CD4-positive, alpha-beta memory T cell (primary cell): ENCODE measurements around the gene GPRC5B. TPM values are rescaled to one million over a fixed set of nuclear protein-coding genes. Genes with fewer than 3 reads are reported as not detected.

ENCODE experiments used
- CTCF ChIA-PET: fragments of 350-600 bp; sonication (Branson Sonifier 250); formaldehyde crosslinking; loops from one replicate; lab custom pipeline; 2021; ENCODE audit warnings: inconsistent platforms; ENCODE audit not compliant: partially characterized antibody; lab: Charles Lee
- POLR2A ChIA-PET: fragments of 350-600 bp; sonication (Branson Sonifier 250); formaldehyde crosslinking; loops from one replicate; lab custom pipeline; 2021; ENCODE audit not compliant: partially characterized antibody; lab: Charles Lee
- DNase-seq, 5 donors: peaks; one replicate each; pipeline versions ENCODE4 v3.0.0 to v3.0.0-alpha.2; 2020 to 2022; ENCODE audit warnings: mixed read lengths in 1 of 5
- H3K27ac ChIP-seq: one replicate; pipeline ENCODE4 v1.7.0; 2013; ENCODE audit warnings: low read depth, low read length
- H3K27me3 ChIP-seq: 2 replicates; pipeline ENCODE4 v1.7.0; 2013; ENCODE audit warnings: mild to moderate bottlenecking, low read length, moderate library complexity; ENCODE audit not compliant: insufficient read depth
- H3K36me3 ChIP-seq: 2 replicates; pipeline ENCODE4 v1.7.0; 2013; ENCODE audit warnings: mild to moderate bottlenecking, low read length, moderate library complexity; ENCODE audit not compliant: insufficient read depth
- H3K4me1 ChIP-seq: 2 replicates; pipeline ENCODE4 v1.7.0; 2013; ENCODE audit warnings: mild to moderate bottlenecking, low read length, moderate library complexity; ENCODE audit not compliant: insufficient read depth
- H3K4me3 ChIP-seq, 2 donors: one replicate each; pipeline ENCODE4 v1.7.0; 2013; ENCODE audit warnings: low read length in 2 of 2, mild to moderate bottlenecking in 1 of 2
- H3K9me3 ChIP-seq, 2 donors: one replicate each; pipeline ENCODE4 v1.7.0; 2013; ENCODE audit warnings: low read length in 2 of 2, control low read depth in 1 of 2; ENCODE audit not compliant: control insufficient read depth in 1 of 2
- H3K27ac Mint-ChIP-seq, 7 donors: one replicate each; pipeline ENCODE4 v1.8.0; 2020 to 2021; ENCODE audit warnings: mixed read lengths in 7 of 7, mild to moderate bottlenecking in 6 of 7, inconsistent platforms in 3 of 7, moderate library complexity in 3 of 7
- H3K27me3 Mint-ChIP-seq, 2 donors: one replicate each; pipeline ENCODE4 v1.8.0; 2020 to 2021; ENCODE audit warnings: mixed read lengths in 2 of 2
- H3K36me3 Mint-ChIP-seq, 2 donors: one replicate each; pipeline ENCODE4 v1.8.0; 2020 to 2021; ENCODE audit warnings: mixed read lengths in 2 of 2, inconsistent platforms in 1 of 2, mild to moderate bottlenecking in 1 of 2
- H3K4me1 Mint-ChIP-seq, 4 donors: one replicate each; pipeline ENCODE4 v1.8.0; 2020 to 2021; ENCODE audit warnings: mixed read lengths in 4 of 4, mild to moderate bottlenecking in 1 of 4
- H3K4me3 Mint-ChIP-seq, 8 donors: one replicate each; pipeline ENCODE4 v1.8.0; 2020 to 2021; ENCODE audit warnings: mixed read lengths in 8 of 8, mild to moderate bottlenecking in 7 of 8, moderate library complexity in 6 of 8, inconsistent platforms in 3 of 8
- H3K9me3 Mint-ChIP-seq, 8 donors: one replicate each; pipeline ENCODE4 v1.8.0; 2020 to 2021; ENCODE audit warnings: mixed read lengths in 8 of 8, mild to moderate bottlenecking in 5 of 8, inconsistent platforms in 3 of 8, moderate library complexity in 1 of 8
- intact Hi-C: fragments of 100-400 bp; cut with micrococcal nuclease; formaldehyde crosslinking; loops from one replicate; pipeline ENCODE4 v1.15.1; 2023
- polyA plus RNA-seq, 2 donors: library from polyadenylated mRNA; unstranded; fragments of 300-500 nt; fragmentation: Illumina TruSeq; gene quantifications; one replicate each; pipeline ENCODE4 v1.2.3, GENCODE V29; 2021
- total RNA-seq, 2 experiments: library from RNA; stranded (reverse); gene quantifications; one replicate each; pipeline ENCODE4 v1.2.3, GENCODE V29; 2021

Gene GPRC5B
- total and polyA plus RNA-seq, 4 experiments from 2014 or later: 1.7 to 2.4 TPM; not detected in 2

DNA sequence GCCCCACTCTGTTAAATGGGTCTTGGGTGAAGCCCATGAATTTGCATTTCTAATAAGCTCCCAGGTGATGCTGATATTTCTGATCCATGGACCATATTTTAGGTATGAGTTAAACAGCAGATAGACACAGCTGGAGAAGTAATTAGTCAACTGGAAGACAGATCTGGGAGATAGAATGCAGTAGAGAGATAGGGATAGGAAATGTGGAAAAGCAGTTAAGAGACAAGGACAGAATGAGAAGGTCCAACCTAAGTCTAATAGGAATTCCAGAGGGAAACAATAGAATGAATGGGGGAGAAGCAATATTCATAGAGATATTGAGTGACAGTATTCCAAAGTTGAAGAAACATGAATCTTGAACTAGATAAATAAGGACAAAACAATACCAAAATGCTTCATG lies 71.7 kb downstream of the GPRC5B start:
- Mint-ChIP-seq H3K4me3 (no peak overlapping the region), H3K36me3 (no peaks in the 10 kb centered on the region), H3K27ac (no peak overlapping the region), H3K27me3 (peaks cover 0 to 1% of the 10 kb centered on the region in 2 donors), H3K9me3 (peaks cover 0 to 14% (median 7%) of the 10 kb centered on the region in 8 donors), H3K4me1 (peaks cover 0 to 4% (median 0%) of the 10 kb centered on the region in 4 donors)
- H3K27ac ChIP-seq: no peak overlapping the region
- no peaks in the 10 kb centered on the region for H3K4me1 ChIP-seq
- H3K9me3 ChIP-seq: no peaks in the 10 kb centered on the region
- intact Hi-C loops: no loop called here
- H3K27me3 ChIP-seq: no peaks in the 10 kb centered on the region
- no peaks in the 10 kb centered on the region for H3K36me3 ChIP-seq
- ChIA-PET POLR2A (no interaction called here), CTCF (no interaction called here)
- H3K4me3 ChIP-seq: no peak overlapping the region
- no peak for DNase-seq

DNA sequence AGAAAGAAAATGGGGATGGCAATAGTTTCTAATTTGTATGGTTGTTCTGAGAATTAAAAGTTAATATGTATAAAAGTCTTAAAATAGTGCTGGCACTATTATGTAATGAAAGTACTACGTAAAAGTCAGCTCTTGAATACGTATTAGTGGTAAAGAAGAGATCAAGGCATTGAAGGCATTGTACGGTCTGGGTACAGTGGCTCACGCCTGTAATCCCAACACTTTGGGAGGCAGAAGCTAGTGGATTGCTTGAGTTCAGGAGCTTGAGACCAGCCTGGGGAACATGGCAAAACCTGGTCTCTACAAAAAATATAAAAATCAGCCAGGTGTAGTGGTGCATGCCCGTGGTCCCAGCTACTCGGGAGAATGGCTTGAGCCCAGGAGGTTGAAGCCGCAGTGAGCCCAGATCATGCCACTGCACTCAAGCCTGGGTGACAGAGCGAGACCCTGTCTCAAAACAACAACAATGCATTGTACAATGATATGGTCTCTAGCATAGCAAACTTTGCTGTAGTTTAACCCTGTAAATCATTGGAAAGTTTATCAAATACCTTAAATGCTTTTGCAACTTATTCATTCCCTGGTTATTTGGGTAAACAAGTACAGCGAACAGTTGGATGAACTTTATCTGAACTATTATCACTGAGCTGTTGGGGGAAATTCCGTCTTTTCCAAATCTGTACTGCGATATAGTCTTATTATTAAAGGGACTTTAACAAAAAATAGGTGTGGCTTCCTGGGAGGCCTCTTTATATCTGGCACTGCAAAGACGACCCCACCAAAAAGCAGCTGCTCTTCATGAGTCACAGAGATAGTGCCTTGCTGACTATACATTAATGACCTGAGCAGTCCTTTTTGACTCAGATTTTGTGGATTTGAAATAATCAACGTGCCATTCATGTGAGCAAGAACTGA lies 73.6 kb downstream of the GPRC5B start:
- Histone ChIP-seq H3K9me3 (no peaks in the 10 kb centered on the region), H3K4me1 (no peaks in the 10 kb centered on the region), H3K4me3 (no peak overlapping the region), H3K27ac (no peak overlapping the region), H3K27me3 (no peaks in the 10 kb centered on the region), H3K36me3 (no peaks in the 10 kb centered on the region)
- ChIA-PET POLR2A (no interaction called here), CTCF (no interaction called here)
- Mint-ChIP-seq H3K9me3 (peaks cover 0 to 15% (median 7%) of the 10 kb centered on the region in 8 donors), H3K27ac (no peak overlapping the region), H3K27me3 (peaks cover 0 to 1% of the 10 kb centered on the region in 2 donors), H3K36me3 (peaks cover 0 to under 1% of the 10 kb centered on the region in 2 donors), H3K4me1 (peaks cover 0 to 4% (median 0%) of the 10 kb centered on the region in 4 donors), H3K4me3 (no peak overlapping the region)
- no peak for DNase-seq
- intact Hi-C loops: no loop called here

- Histone ChIP-seq H3K27me3 (no peaks in the 10 kb centered on the region), H3K36me3 (no peaks in the 10 kb centered on the region), H3K4me1 (peaks cover 8% of the 10 kb centered on the region), H3K9me3 (no peaks in the 10 kb centered on the region), H3K27ac (no peak overlapping the region), H3K4me3 (no peak overlapping the region)
- Mint-ChIP-seq H3K4me1 (peaks cover 8 to 13% (median 11%) of the 10 kb centered on the region in 4 donors), H3K36me3 (peaks cover 0 to 4% of the 10 kb centered on the region in 2 donors), H3K27ac (no peak overlapping the region), H3K9me3 (peaks cover 5 to 26% (median 14%) of the 10 kb centered on the region in 8 donors), H3K4me3 (no peak overlapping the region), H3K27me3 (peaks cover 0 to 1% of the 10 kb centered on the region in 2 donors)
- no peak for DNase-seq
- ChIA-PET CTCF (no interaction called here), POLR2A (no interaction called here)
- intact Hi-C loops: no loop called here
Measured at GRCh38 chr16:19809693-19810092, 75.0 kb downstream of the GPRC5B start.

DNA sequence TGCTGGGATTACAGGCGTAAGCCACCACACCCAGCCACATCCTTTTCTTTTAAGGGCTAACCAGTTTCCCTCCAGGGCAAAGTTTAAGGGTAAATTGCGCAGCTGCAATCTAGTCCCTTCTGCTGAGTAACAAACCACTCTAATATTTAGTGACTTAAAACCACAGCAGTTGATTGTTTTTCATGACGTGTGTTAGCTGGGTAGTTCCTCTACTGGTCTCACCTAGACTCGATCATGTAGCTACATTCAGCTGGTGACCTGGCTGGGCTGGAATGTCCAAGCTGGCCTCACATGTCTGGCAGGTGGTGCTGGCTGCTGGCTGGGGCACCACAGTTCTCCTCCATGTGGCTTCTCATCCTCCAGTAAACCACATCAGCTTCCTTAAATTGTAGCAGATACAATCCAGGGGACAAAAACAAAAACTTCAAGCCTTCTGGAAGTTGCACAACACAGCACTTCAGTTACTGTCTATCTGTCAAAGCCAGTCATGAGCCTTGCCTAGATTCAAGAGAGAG lies 75.5 kb downstream of the GPRC5B start:
- H3K27ac Mint-ChIP-seq: peak overlapping the region in 1 of 7 donors; percentile 57
- no peaks in the 10 kb centered on the region for H3K27me3 Mint-ChIP-seq
- ChIA-PET CTCF (no interaction called here), POLR2A (no interaction called here)
- intact Hi-C loops: no loop called here
- H3K27ac ChIP-seq: no peak overlapping the region
- no peak overlapping the region for H3K4me3 Mint-ChIP-seq
- H3K4me3 ChIP-seq: no peak overlapping the region
- H3K4me1 ChIP-seq: peaks cover 13% of the 10 kb centered on the region
- H3K27me3 ChIP-seq: no peaks in the 10 kb centered on the region
- H3K9me3 ChIP-seq: no peaks in the 10 kb centered on the region
- no peaks in the 10 kb centered on the region for H3K36me3 ChIP-seq
- peaks cover 12 to 18% (median 15%) of the 10 kb centered on the region in 4 donors for H3K4me1 Mint-ChIP-seq
- peaks cover 5 to 26% (median 14%) of the 10 kb centered on the region in 8 donors for H3K9me3 Mint-ChIP-seq
- DNase-seq: no peak
- H3K36me3 Mint-ChIP-seq: peaks cover 0 to 4% of the 10 kb centered on the region in 2 donors

GRCh38 chr16:19808061-19808641 lies 76.5 kb downstream of the GPRC5B start:
- Histone ChIP-seq H3K27ac (no peak overlapping the region), H3K36me3 (no peaks in the 10 kb centered on the region), H3K27me3 (no peaks in the 10 kb centered on the region), H3K4me1 (peaks cover 15% of the 10 kb centered on the region), H3K4me3 (no peak overlapping the region), H3K9me3 (no peaks in the 10 kb centered on the region)
- no peak overlapping the region for H3K4me3 Mint-ChIP-seq
- peaks cover 0 to 4% of the 10 kb centered on the region in 2 donors for H3K36me3 Mint-ChIP-seq
- H3K27ac Mint-ChIP-seq: peak overlapping the region in 1 of 7 donors; percentile 26
- intact Hi-C loops: no loop called here
- peaks cover 12 to 22% (median 16%) of the 10 kb centered on the region in 4 donors for H3K4me1 Mint-ChIP-seq
- POLR2A ChIA-PET: no interaction called here
- DNase-seq: no peak
- no peaks in the 10 kb centered on the region for H3K27me3 Mint-ChIP-seq
- H3K9me3 Mint-ChIP-seq: peaks cover 5 to 22% (median 12%) of the 10 kb centered on the region in 8 donors
- CTCF ChIA-PET: no interaction called here

Other genes starting within 250 kb of the GPRC5B start
- 10 to 100 TPM; 15.3 to 16.6 TPM for gene KNOP1, start 166.6 kb downstream of the GPRC5B start, total RNA-seq
- 10 to 100 TPM in 1 of 2 donors, 1 to 10 TPM in 1; 4.0 to 15.2 TPM for gene KNOP1, start 166.6 kb downstream of the GPRC5B start, polyA plus RNA-seq
- 1 to 10 TPM; 1.7 to 3.1 TPM for gene IQCK, start 166.6 kb downstream of the GPRC5B start, total RNA-seq
- gene IQCK, start 166.6 kb downstream of the GPRC5B start, polyA plus RNA-seq: 1 to 10 TPM; 1.3 to 4.1 TPM
- not detected for gene GPR139, start 189.0 kb upstream of the GPRC5B start, total RNA-seq
- gene GPR139, start 189.0 kb upstream of the GPRC5B start, polyA plus RNA-seq: not detected